Mammary epithelial cell (primary cell): Measurements from ENCODE around the gene MED15.

Experiments
- EZH2 ChIP-seq: IDR thresholded peaks from 2 replicates; pipeline ENCODE4 v1.6.1; 2012; ENCODE audit warnings: low read length, inconsistent platforms, borderline replicate concordance
- TF ChIP-seq, protein P1 (sequence below), 2 donors: IDR thresholded peaks in 1 of 2; conservative IDR thresholded peaks in 1 of 2; 2 replicates each; pipeline ENCODE4 v1.5.1; 2011 to 2012; ENCODE audit warnings: inconsistent platforms in 2 of 2, low read length in 2 of 2, mild to moderate bottlenecking in 2 of 2, control low read depth in 1 of 2, low read depth in 1 of 2; ENCODE audit not compliant: insufficient read depth in 1 of 2; ENCODE audit errors: extremely low read depth in 1 of 2

DNA sequence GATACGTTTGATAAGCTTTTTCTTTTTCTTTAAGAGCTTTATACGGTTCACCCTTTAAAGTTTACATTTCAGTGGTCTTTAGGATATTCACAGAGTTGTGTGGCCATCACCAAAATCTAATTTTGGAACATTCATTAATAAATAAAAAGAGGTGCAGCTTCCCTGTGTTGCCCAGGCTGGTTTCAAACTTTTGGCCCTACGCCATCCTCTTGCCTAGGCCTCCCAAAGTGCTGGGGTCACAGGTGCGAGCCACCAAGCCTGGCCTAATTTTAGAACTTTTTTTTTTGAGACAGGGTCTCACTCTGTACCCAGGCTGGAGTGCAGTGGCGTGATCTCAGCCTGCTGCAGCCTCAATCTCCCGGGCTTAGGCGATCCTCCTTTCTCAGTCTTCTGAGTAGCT is 30.6 kb downstream of the MED15 start:
- TF ChIP-seq, protein P1, sequence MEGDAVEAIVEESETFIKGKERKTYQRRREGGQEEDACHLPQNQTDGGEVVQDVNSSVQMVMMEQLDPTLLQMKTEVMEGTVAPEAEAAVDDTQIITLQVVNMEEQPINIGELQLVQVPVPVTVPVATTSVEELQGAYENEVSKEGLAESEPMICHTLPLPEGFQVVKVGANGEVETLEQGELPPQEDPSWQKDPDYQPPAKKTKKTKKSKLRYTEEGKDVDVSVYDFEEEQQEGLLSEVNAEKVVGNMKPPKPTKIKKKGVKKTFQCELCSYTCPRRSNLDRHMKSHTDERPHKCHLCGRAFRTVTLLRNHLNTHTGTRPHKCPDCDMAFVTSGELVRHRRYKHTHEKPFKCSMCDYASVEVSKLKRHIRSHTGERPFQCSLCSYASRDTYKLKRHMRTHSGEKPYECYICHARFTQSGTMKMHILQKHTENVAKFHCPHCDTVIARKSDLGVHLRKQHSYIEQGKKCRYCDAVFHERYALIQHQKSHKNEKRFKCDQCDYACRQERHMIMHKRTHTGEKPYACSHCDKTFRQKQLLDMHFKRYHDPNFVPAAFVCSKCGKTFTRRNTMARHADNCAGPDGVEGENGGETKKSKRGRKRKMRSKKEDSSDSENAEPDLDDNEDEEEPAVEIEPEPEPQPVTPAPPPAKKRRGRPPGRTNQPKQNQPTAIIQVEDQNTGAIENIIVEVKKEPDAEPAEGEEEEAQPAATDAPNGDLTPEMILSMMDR (conservative IDR thresholded peaks at IDR 0.05 in 1 of 2, IDR thresholded peaks at IDR 0.05 in 1 of 2; ENCODE audit: extremely low read depth in 1 of 2, insufficient read depth in 1 of 2, low read depth in 1 of 2, low read length in 2 of 2): no peak
- no peak for TF ChIP-seq EZH2
